Coronary artery (tissue), 2 donors: Measurements from ENCODE around the gene MS4A12.
"Not testable (repeated sequence)": the region's sequence is repeated elsewhere in the genome, so short reads cannot be mapped to it uniquely, and the experiment has no call there.

Experiments
- DNase-seq: peaks from one replicate; pipeline ENCODE4 v3.0.0-alpha.2; 2017; ENCODE audit warnings: low spot score
- H3K27ac ChIP-seq, 2 donors: fragments of 200-600 bp; sonication (generic); one replicate each; pipeline ENCODE4 v1.5.1; 2016 to 2019
- H3K4me3 ChIP-seq: fragments of 200-600 bp; sonication (generic); 2 replicates; pipeline ENCODE4 v1.5.1; 2016; ENCODE audit warnings: mild to moderate bottlenecking, moderate library complexity
- TF ChIP-seq, protein P1 (sequence below): fragments of 200-600 bp; sonication (generic); IDR thresholded peaks from one replicate; pipeline ENCODE4 v1.5.1; 2019; ENCODE audit warnings: antibody characterized with exemption

Gene MS4A12

DNA sequence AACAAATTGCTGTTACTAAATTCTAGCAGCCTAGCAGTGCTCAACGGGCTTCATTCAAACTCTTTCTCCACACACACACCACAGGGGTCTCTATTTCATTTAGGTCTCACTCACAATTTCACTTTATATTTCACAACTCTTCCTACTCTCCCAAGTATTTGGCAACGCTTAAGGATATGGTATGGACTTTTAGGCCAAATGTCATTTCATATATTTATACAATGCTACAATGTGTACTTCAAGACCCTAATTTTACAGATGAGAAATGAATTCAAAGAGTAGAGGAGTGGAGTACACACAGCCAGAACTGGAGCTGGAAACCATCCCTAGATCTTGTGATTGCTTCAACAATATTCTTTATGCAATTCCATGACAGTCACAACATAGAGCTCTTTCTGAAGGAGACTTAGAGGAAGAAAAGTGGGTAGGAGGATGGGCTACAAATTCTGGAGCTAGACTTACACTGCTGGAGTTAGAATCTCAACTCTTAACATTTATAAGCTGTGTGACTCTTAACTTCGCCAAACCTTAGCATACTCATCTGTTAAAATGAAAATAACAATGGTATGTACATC, 20.2 kb downstream of the MS4A12 start:
- no peak for DNase-seq
- no peak overlapping the region for H3K4me3 ChIP-seq
- no peak overlapping the region for H3K27ac ChIP-seq
- TF ChIP-seq, protein P1, sequence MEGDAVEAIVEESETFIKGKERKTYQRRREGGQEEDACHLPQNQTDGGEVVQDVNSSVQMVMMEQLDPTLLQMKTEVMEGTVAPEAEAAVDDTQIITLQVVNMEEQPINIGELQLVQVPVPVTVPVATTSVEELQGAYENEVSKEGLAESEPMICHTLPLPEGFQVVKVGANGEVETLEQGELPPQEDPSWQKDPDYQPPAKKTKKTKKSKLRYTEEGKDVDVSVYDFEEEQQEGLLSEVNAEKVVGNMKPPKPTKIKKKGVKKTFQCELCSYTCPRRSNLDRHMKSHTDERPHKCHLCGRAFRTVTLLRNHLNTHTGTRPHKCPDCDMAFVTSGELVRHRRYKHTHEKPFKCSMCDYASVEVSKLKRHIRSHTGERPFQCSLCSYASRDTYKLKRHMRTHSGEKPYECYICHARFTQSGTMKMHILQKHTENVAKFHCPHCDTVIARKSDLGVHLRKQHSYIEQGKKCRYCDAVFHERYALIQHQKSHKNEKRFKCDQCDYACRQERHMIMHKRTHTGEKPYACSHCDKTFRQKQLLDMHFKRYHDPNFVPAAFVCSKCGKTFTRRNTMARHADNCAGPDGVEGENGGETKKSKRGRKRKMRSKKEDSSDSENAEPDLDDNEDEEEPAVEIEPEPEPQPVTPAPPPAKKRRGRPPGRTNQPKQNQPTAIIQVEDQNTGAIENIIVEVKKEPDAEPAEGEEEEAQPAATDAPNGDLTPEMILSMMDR = no peak

DNA sequence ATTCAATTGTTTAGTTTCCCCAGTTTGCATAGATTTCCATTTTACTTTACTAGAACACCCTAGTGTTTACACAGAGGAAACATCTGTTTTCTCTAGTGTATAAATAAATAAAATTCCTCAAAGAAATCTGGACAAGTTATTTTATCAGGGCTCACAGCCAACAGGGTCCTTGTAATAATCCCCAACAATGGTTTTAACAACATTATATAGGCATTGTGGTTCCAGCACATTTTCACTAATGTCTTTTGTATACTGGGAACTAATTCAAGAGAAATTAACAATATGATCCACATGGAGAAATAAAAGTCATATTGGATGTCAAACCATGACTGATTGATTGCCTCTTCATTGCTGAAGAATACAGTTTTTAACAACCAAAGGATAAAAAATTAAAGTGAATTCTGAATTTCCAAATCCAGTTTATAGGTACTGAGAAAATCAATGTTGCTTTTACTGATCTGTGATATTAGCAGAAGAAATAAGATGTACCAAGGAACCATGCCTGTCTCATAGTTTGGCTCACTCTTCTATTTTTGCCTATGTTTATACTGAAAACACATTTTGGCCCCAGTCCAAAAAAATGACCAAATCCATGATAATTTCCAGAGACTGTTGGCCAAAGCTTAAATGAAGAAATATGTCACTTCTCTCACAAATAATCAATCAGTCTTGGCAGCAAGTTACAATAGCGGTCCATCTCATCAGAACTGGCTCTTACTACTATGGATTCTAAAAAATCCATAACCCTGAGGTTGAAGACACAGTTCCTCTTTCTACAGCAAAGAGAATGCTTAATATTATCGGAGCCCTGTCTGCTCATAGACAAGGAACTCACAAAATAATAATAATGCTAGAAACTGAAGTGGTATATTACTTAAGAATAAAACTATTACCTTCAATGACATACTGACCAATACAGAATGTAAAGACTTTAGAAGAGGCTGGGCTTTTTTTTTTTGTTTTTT, 21.2 kb downstream of the MS4A12 start:
- no peak overlapping the region for H3K27ac ChIP-seq
- TF ChIP-seq, protein P1 = no peak
- no peak for DNase-seq
- H3K4me3 ChIP-seq = no peak overlapping the region

DNA sequence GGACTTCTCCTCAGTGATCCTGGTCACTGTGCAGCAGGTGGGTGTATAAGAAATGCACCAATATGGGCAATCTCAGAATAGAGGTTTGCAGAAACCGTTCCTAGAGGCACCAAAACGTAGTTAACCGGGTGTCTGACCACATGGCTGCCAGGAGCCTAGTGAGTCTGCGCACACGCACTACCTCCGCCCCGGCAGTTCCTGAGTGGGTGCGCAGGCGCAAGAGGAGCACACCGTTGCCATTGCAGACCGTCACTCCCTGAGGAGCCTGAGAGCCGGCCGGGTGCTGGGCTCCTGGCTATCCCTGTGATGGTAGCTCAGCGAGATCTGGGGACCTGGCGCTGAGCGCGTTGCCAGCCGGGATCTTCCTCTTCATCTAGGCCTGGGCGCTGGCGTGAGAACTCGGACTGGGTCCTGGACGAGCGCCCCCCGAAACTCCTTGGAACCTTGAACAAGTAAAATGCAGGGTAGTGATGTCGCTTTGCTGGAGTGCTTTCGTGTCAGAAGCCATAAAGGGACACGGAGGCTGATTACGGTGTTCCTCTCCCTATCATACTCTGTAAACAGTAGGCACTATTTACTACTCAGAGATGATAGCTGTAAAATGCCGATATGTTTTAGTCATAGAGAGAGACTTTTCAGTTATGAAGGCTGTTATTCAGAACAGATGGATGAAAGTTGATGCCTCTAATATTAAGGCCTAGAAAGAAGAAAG, 22.7 kb downstream of the MS4A12 start, which contains the start of gene MS4A13:
MS4A13 (plus strand) TSS at position 249 of the 712 bp plus-strand sequence. CDS start 2,692 bp downstream, outside the sequence.
- no peak within 1 kb of the TSS for H3K4me3 ChIP-seq

DNA sequence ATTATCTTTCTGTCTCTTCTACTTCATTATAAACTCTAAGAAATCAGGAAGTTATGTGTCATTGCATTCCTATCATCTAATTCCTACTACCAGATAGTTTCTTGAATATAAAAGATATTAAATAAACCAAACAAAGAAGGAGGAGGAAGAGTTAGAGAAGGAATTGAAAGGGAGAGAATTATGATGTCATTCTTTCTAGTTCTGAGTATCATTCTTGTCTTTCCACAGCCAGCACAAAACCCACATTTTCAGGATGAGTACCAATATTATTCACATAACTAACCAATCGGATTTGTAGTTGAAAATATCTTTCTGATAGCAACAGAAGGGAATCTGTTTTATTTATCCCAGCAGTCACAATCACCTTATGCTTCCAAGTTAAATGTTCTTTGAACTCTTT, 35.9 kb downstream of the MS4A12 start:
- TF ChIP-seq, protein P1 = no peak
- Histone ChIP-seq H3K4me3 (no peak overlapping the region), H3K27ac (no peak overlapping the region)
- no peak for DNase-seq

More for the DNA sequence above, 22.7 kb downstream of the MS4A12 start, which contains the start of gene MS4A13:
- TF ChIP-seq, protein P1 = no peak
- no peak within 1 kb of the TSS for H3K27ac ChIP-seq
- no peak for DNase-seq

DNA sequence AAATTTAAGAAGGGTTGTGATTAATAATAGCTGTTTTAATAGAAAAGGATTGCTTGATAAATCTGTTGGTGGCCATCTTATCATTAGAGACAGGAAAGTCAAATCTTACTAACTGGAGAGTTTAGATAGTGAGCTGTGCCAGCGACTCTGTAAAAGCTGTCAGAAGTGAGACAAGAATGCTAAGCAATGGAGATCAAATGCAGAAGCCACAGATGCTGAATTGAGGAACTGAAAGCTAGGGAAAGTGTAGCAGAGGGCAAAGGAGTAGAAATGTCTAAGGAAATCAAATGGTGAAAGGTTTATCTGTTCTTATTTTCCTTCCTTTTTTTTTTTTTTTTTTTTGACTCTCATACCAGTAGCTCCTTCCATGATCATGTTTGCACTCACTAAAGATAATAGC, 36.4 kb downstream of the MS4A12 start:
- DNase-seq = no peak
- TF ChIP-seq, protein P1 = no peak
- Histone ChIP-seq H3K4me3 (no peak overlapping the region), H3K27ac (no peak overlapping the region)

DNA sequence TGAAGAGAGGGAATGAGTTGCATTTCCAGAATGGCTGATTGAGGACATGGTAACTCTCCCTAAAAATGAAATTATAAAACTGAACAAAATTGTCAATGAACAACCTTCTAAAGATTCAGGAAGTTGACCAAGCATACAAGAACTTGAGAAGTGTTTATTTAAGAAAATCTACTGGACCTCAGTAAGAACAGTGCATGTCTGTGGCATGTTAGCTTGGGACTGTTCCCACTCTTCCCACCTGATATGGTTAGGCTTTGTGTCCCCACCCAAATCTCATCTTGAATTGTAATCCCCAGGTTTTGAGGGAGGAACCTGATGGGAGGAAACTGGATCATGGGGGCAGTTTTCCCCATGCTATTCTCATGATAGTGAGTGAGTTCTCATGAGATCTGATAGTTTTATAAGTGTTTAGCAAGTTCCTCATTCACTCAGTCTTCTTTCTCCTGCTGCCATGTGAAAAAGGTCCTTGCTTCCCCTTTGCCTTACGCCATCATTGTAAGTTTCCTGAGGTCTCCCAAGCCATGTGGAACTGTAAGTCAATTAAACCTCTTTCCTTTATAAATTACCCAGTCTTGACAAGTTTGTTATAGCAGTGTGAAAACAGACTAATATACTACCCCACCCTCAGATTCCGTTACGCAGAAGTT, 38.0 kb downstream of the MS4A12 start:
- Histone ChIP-seq H3K27ac (no peak overlapping the region), H3K4me3 (no peak overlapping the region)
- DNase-seq = no peak
- TF ChIP-seq, protein P1 = no peak

DNA sequence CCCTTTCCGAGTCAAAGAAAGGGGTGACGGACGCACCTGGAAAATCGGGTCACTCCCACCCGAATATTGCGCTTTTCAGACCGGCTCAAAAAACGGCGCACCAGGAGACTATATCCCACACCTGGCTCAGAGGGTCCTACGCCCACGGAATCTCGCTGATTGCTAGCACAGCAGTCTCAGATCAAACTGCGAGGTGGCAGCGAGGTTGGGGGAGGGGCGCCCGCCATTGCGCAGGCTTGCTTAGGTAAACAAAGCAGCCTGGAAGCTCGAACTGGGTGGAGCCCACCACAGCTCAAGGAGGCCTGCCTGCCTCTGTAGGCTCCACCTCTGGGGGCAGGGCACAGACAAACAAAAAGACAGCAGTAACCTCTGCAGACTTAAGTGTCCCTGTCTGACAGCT, 39.8 kb downstream of the MS4A12 start:
- H3K4me3 ChIP-seq, DNase-seq, H3K27ac ChIP-seq: not testable (repeated sequence)

DNA sequence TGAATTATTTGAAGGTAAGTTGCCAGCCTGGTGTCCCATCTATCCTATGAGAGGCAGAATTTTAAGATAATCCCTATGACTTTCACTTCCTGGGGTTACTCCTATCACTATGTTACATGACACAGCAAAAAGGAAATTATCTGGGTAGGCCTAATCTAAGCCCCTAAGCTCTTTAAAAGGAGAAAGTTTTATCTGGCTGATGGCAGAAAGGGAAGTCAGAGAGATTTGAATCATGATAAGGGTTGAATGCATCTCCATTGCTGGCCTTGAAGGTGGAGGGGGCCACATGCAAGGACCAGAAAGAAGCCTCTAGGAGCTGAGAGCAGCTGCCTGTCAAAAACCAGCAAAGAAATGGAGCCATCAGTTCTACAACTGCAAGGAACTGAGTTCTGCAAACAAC, 46.0 kb downstream of the MS4A12 start:
- DNase-seq, H3K27ac ChIP-seq, H3K4me3 ChIP-seq: not testable (repeated sequence)
